GM21360 (cell line): ENCODE data around the gene MGAT5B.
"Not testable (repeated sequence)": the region's sequence is repeated elsewhere in the genome, so short reads cannot be mapped to it uniquely, and the experiment has no call there.

Experiments
- ATAC-seq: cut with Tn5 transposase; IDR thresholded peaks from one replicate; pipeline ENCODE4 v1.9.1; 2021; ENCODE audit warnings: mild to moderate bottlenecking, moderate library complexity; ENCODE audit not compliant: unreplicated experiment

Gene MGAT5B

GRCh38 chr17:76868176-76868668 lies at the start of gene MGAT5B:
Gene MGAT5B, plus strand, starts transcription at chr17:76868404. Its CDS starts 626 bp downstream, at chr17:76869030.
- ATAC-seq, result peak; percentile 60

DNA sequence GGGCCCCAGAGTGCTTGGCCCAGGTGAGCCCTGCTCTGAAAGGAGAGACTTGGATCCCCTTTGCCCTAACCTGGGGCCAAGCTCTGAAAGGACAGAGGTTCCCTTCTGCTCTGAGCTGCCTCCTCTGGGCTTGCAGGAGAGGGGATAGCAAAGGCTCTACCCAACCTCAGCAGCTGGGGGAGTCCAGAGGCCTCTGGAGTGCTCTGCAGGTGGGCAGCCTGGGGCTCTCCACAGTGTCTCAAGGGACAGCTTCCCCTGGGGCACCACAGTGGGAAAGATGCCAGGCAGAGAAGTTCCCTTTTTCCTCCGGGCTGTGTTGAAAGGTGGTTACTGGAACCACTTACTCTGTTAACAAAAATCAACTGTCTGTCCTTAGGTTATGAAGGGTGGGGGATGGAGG lies 48.2 kb upstream of the MGAT5B start:
- ATAC-seq, result no peak

DNA sequence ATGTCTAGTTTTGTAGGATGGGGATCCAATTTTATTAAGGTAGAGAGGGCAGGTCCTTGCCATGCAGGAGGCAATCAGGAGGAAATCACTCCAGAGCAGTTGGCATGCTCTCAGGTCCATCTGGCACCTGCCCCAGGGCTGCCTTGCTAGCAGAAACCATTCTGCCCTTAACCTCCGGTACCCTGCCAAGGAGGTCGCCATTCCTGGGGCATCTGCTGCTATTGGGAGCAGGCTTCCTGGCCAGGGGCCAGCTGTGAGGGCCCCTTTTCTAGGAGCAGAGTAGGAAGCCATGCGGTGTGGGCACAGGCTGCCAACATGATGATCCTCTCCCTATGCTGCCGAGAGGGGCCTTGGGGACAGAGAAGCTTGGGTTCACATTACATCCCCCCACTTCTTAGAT lies 47.6 kb upstream of the MGAT5B start:
- ATAC-seq, result no peak

GRCh38 chr17:76822184-76822778 lies 45.9 kb upstream of the MGAT5B start:
- ATAC-seq, result no peak

GRCh38 chr17:76824093-76824492 lies 44.1 kb upstream of the MGAT5B start:
- no peak for ATAC-seq

- no peak for ATAC-seq
Observed at GRCh38 chr17:76826330-76827068, 41.7 kb upstream of the MGAT5B start.

DNA sequence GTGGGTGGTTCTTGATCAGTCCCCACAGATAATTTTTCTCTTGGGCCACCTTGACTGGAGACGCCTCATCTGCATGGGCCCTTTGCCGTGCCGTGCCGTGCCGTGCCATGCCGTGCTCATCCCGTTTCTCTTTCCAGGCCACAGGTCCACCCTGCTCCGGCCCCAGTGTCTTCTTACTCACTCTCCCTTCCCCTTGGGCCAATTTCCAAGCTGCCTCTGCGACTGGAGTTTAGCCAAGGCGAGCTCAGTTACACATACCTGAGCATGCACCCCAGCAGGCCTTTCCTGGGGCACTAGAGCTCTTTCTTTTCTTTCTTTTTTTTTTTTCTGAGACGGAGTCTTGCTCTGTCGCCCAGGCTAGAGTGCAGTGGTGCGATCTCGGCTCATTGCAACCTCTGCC lies 40.5 kb upstream of the MGAT5B start:
- ATAC-seq, result no peak

DNA sequence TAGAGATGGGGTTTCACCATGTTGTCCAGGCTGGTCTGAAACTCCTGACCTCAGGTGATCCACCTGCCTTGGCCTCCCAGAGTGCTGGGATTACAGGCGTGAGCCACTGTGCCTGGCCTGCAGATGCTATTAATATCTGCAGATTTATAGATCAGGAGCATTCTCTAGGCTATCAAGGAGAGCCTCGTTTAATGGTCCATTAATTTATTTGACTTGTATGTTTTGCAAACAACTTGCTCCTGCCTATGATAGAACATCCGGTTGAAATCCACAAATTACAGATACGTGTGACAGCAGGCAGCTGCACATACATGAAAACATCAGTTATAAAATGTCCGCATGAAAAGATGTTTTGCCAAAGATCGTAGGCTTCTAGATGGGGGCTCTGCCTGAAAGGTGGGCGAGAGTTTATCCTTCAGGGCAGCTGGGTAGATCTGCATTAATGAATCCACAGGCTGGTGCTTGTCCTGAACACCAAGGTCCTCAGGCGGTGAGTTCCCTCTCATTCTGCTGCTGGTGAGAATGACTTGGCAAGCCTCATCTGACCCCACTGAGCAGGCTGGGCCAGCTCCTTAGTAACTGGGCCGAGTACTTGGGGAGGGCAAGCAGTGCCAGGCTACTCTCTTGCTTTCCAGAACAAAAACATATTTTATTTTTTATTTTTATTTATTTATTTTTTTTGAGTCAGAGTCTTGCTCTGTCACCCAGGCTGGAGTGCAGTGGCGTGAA lies 37.1 kb upstream of the MGAT5B start:
- ATAC-seq, result no peak

DNA sequence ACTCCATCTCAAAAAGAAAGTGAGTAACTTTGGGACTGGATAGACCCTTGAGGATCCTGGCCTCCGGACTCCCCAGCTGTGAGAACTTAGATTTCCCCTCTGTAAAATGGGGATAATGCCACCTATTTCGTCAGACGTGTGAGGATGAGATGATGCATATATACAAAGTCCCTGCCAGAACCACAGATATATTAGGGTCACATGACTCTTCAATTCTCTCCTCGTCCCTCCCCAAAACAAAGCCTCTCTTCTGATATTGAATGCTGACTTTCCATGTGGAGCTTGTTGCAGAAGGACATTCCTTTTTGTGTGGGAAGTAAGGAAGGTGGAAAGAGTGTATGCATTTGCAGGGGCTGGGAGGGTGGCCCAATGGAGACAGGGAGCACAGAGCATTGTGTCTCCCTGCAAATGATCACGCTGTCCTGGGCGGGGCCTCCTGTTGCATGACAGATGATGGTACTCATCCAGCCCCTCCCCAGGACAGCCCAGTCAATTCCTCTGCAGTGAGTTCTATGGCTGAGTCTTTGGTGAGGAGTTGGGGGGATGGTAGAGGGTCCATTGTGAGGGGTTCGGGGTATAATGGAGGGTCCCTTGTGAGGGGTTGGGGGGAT lies 35.1 kb upstream of the MGAT5B start:
- ATAC-seq, result no peak

GRCh38 chr17:76833747-76834146 lies 34.5 kb upstream of the MGAT5B start:
- no peak for ATAC-seq

DNA sequence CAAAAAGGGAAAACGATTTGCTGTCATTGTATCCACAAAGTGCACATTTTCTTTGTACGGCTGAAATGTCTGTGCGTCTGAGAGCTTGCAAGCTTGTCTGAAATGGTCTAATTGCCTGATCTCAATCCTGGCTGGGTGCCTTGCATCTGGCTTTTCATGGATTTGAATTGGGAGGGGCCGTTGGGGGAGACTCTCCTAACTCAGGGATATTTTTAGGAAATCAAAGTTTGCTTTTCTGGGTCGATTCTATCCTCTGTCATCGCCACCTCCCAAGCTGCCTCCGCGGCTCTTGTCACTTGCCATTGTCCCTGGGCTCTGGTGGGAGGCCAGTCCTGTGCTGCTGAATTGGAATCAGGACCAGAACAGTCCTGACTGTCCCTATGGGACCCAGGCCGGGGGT lies 33.3 kb upstream of the MGAT5B start:
- ATAC-seq, result no peak

DNA sequence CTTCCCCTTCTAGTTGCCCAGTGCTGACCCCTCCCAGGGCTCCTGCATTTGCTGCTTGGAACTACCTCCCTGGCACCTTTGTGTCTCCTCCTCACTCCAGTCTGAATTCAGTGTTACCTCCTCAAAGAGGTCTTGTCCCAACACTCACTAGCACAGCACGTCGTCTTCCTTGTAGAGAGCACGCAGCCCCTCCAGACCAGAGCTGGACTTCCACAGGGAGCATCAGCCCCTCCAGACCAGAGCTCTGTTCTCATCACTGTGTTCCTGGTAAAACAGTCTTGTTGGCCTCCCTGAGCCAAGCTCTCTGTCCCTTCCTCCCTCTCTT lies 27.8 kb upstream of the MGAT5B start:
- ATAC-seq, result no peak

- ATAC-seq, result no peak
Observed at GRCh38 chr17:76840884-76841775, 27.1 kb upstream of the MGAT5B start.

DNA sequence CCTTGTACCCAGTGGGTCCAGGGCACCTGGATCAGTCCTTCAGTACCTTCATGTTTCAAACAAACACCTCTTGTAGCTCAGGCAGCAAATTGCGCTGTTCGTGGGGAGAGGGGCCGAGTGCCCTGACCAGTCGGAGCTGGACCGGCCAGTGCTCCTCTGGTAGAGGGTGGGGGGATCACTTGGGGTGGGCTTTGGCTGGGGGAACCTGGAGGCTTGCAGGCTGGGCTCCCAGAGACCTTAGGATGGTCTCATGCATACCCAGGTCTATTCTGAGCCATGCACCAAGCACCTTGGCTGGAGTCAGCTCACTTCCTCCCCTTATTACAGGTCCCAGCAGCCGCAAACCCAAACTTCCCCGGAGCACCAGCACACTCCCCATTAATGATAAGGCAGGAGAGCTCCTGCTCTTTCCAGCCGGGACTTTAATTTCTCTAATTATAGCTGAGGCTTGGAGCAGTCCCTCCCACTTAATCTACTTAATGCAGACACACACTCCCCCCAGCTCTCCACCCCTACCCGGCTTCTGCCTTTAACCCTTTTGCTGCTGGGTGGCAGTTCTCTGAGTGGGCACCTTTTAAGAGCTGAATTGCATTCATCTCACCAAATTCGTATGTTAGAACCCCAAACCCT lies 26.3 kb upstream of the MGAT5B start:
- no peak for ATAC-seq

GRCh38 chr17:76843068-76843467 lies 25.1 kb upstream of the MGAT5B start:
- not testable (repeated sequence) for ATAC-seq

- no peak for ATAC-seq
Observed at GRCh38 chr17:76843703-76844484, 24.3 kb upstream of the MGAT5B start.

DNA sequence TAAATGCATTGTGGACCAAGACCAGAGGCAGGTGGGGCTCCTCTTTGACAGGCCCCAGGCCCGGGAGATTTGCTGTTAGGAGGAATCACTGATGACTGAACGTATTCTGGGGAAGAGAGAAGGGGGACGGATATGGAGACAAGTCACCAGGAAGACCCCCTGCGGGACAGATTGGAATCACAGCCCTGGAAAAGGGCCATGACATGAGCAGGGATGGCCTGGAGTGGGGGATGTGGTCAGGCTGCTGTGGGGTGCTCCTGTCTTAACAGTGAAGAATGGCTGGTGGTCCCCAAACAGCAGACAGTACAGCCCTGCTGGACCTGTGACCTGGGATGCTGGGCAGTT lies 23.7 kb upstream of the MGAT5B start:
- no peak for ATAC-seq

DNA sequence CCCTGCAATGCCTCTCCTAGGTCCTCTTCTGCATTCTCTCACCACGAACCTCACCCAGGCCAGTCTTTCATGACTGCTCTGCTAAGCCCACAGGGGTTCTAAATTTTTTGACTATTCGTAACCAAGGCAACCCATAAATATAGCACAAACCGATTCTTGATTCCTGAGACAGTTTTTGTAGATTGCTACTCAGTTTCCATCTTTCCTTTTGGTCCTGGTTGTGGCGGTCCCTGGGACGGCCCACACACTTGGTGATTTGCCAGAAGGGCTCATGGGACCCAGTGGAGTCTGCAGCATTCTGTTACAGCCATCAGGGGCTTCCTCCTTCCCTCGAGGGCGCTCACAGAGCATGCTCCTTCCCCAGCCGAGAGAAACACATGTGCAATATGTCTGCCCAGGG lies 23.4 kb upstream of the MGAT5B start:
- no peak for ATAC-seq

DNA sequence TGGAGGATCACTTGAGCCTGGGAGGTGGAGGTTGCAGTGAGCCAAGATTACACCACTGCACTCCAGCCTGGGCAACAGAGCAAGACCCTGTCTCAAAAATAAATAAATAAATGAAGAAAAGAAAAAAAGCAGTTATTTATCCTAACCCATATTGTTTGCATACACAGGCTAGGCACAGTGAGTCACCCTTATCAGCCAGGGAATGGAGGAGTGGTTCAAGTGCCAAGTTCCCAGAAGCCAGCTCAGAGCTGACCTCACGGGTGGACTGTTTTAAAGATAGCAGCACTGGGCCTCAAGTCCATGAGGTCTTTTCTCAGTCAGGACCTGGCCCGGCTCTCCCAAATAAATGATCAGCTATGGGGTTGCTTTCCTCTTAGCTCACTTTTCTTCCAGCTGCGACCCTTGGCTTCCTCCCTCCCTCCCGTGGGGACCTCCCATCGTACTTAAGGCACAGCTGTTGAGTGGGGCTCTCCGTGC lies 22.6 kb upstream of the MGAT5B start:
- ATAC-seq, result no peak
